ENCODE measurements around the gene THUMPD3. TPM values are rescaled to one million over a fixed set of nuclear protein-coding genes. Genes with fewer than 3 reads are reported as not detected.

THUMPD3 gene
- total RNA-seq, 1 experiment from 2014 or later, result 63.0 TPM

- no peak for TF ChIP-seq CTCF (IDR thresholded peaks at IDR 0.05; ENCODE audit: unreplicated experiment)
- intact Hi-C loops (cut with micrococcal nuclease), result no loop called here
- H3K4me1 Mint-ChIP-seq (ENCODE audit: insufficient read depth, unreplicated experiment), result no peaks in the 10 kb centered on the region
- H3K27me3 Mint-ChIP-seq (ENCODE audit: insufficient read depth, unreplicated experiment), result no peaks in the 10 kb centered on the region
- no peak for DNase-seq (ENCODE audit: unreplicated experiment)
- H3K27ac Mint-ChIP-seq (ENCODE audit: low read depth, unreplicated experiment), result no peak overlapping the region
- no peak overlapping the region for H3K4me3 Mint-ChIP-seq (ENCODE audit: unreplicated experiment)
- CTCF ChIA-PET, result interaction anchor here (0.7 kb wide), 1 partner anchor 19 kb away, joined by 3 read pairs; no protein-coding TSS in a partner anchor
- BruUV-seq (replicated peaks), result no TSS peak
- POLR2A ChIA-PET, result no interaction called here
- H3K36me3 Mint-ChIP-seq (ENCODE audit: insufficient read depth, unreplicated experiment), result peaks cover 98% of the 10 kb centered on the region
- H3K9me3 Mint-ChIP-seq (ENCODE audit: unreplicated experiment), result no peaks in the 10 kb centered on the region
These were observed 71.0 kb downstream of the THUMPD3 start for GRCh38 chr3:9433627-9434521.

- no peaks in the 10 kb centered on the region for H3K27me3 Mint-ChIP-seq (ENCODE audit: insufficient read depth, unreplicated experiment)
- ChIA-PET CTCF (interaction anchor here (0.6 to 1.4 kb wide), 5 partner anchors 10 to 1064 kb away, joined by 3 to 6 read pairs (median 5); no protein-coding TSS in a partner anchor), POLR2A (interaction anchor here (2.0 kb wide), 1 partner anchor 17 kb away, joined by 7 read pairs; no protein-coding TSS in a partner anchor)
- H3K4me1 Mint-ChIP-seq (ENCODE audit: insufficient read depth, unreplicated experiment), result no peaks in the 10 kb centered on the region
- intact Hi-C loops (cut with micrococcal nuclease), result no loop called here
- H3K36me3 Mint-ChIP-seq (ENCODE audit: insufficient read depth, unreplicated experiment), result peaks cover 96% of the 10 kb centered on the region
- TF ChIP-seq CTCF (IDR thresholded peaks at IDR 0.05; ENCODE audit: unreplicated experiment), result no peak
- no peaks in the 10 kb centered on the region for H3K9me3 Mint-ChIP-seq (ENCODE audit: unreplicated experiment)
- DNase-seq (ENCODE audit: unreplicated experiment), result no peak
- peak overlapping the region; percentile 2 for H3K27ac Mint-ChIP-seq (ENCODE audit: low read depth, unreplicated experiment)
- no TSS peak for BruUV-seq (replicated peaks)
- no peak overlapping the region for H3K4me3 Mint-ChIP-seq (ENCODE audit: unreplicated experiment)
These were observed 72.5 kb downstream of the THUMPD3 start for GRCh38 chr3:9435316-9435715.

Other genes with a start within 250 kb of the THUMPD3 start
- gene SRGAP3, start 113.4 kb upstream of the THUMPD3 start, total RNA-seq (2022), result 13.7 and 19.8 TPM in 2 replicates
- 149 TPM in 2 replicates for gene SETD5, start 34.6 kb downstream of the THUMPD3 start, total RNA-seq (2022)
- gene LHFPL4, start 190.8 kb downstream of the THUMPD3 start, total RNA-seq (2022), result not detected in 2 replicates